DND-41 (cell line): ENCODE results near the gene PHF2.
"Not testable (repeated sequence)": the region's sequence is repeated elsewhere in the genome, so short reads cannot be mapped to it uniquely, and the experiment has no call there.

Source experiments
- ATAC-seq: fragments of 200-7000 bp; cut with Tn5 transposase; 3 replicates; pipeline ENCODE4 v1.9.1; 2021; ENCODE audit warnings: low read depth; ENCODE audit not compliant: insufficient read depth
- DNase-seq: peaks from one replicate; pipeline ENCODE4 v3.0.0-alpha.2; 2020
- H2AFZ ChIP-seq: 2 replicates; pipeline ENCODE4 v1.6.0; 2012; ENCODE audit warnings: low read depth, low read length
- H3K27ac ChIP-seq: 2 replicates; pipeline ENCODE4 v1.5.1; 2012; ENCODE audit warnings: low read length, inconsistent platforms
- H3K27me3 ChIP-seq: fragments of 200-600 bp; sonication (generic); 2 replicates; pipeline ENCODE4 v1.6.0; 2012; ENCODE audit warnings: low read length, mild to moderate bottlenecking, inconsistent platforms; ENCODE audit not compliant: insufficient read depth, poor library complexity
- H3K36me3 ChIP-seq: 2 replicates; pipeline ENCODE4 v1.5.1; 2012; ENCODE audit warnings: low read length, inconsistent platforms; ENCODE audit not compliant: insufficient read depth
- H3K4me1 ChIP-seq: 2 replicates; pipeline ENCODE4 v1.5.1; 2012; ENCODE audit warnings: mild to moderate bottlenecking, low read length; ENCODE audit not compliant: insufficient read depth
- H3K4me2 ChIP-seq: 2 replicates; pipeline ENCODE4 v1.6.0; 2012; ENCODE audit warnings: mild to moderate bottlenecking, moderate library complexity, low read length, inconsistent platforms; ENCODE audit not compliant: insufficient read depth
- H3K4me3 ChIP-seq, 2 experiments: fragments of 200-600 bp in 1 of 2; shearing (Covaris generic) in 1 of 2; 2 replicates each; pipeline ENCODE4 v1.5.1; 2012 to 2016; ENCODE audit warnings: inconsistent platforms in 2 of 2, low read length in 2 of 2, mild to moderate bottlenecking in 2 of 2, low read depth in 1 of 2, moderate library complexity in 1 of 2
- H3K79me2 ChIP-seq: 2 replicates; pipeline ENCODE4 v1.6.0; 2012; ENCODE audit warnings: low read length, inconsistent platforms; ENCODE audit not compliant: insufficient read depth
- H3K9ac ChIP-seq: 2 replicates; pipeline ENCODE4 v1.6.0; 2012; ENCODE audit warnings: low read depth, mild to moderate bottlenecking, inconsistent platforms, low read length, moderate library complexity
- H3K9me3 ChIP-seq: 2 replicates; pipeline ENCODE4 v1.5.1; 2012; ENCODE audit warnings: low read length, moderate library complexity, mild to moderate bottlenecking, inconsistent platforms; ENCODE audit not compliant: insufficient read depth, severe bottlenecking
- H4K20me1 ChIP-seq: 2 replicates; pipeline ENCODE4 v1.6.0; 2012; ENCODE audit warnings: low read length; ENCODE audit not compliant: insufficient read depth
- CTCF ChIP-seq: IDR thresholded peaks from 2 replicates; pipeline ENCODE4 v1.5.1; 2012; ENCODE audit warnings: borderline replicate concordance, low read length, moderate library complexity, mild to moderate bottlenecking; ENCODE audit not compliant: poor library complexity, severe bottlenecking; ENCODE audit errors: extremely low read depth
- EZH2 ChIP-seq: IDR thresholded peaks from 3 replicates; pipeline ENCODE4 v1.6.1; 2012; ENCODE audit warnings: borderline replicate concordance, low read depth, mild to moderate bottlenecking, moderate library complexity, low read length, inconsistent platforms; ENCODE audit not compliant: severe bottlenecking

Gene PHF2

GRCh38 chr9:93671020-93671338 lies 94.6 kb downstream of the PHF2 start:
- Histone ChIP-seq H3K9ac (no peak overlapping the region), H3K4me3 (no peak overlapping the region), H3K9me3 (no peaks in the 10 kb centered on the region), H3K27ac (no peak overlapping the region), H2AFZ (no peak overlapping the region), H3K4me2 (no peak overlapping the region), H3K27me3 (no peaks in the 10 kb centered on the region), H3K4me1 (no peaks in the 10 kb centered on the region), H3K79me2 (no peaks in the 10 kb centered on the region), H3K36me3 (peaks cover 39% of the 10 kb centered on the region), H4K20me1 (peaks cover 25% of the 10 kb centered on the region)
- TF ChIP-seq CTCF (no peak), EZH2 (no peak)
- ATAC-seq (no peak), DNase-seq (no peak)

GRCh38 chr9:93672330-93673020 lies 96.1 kb downstream of the PHF2 start:
- not testable (repeated sequence) for H3K4me3 ChIP-seq, H3K27ac ChIP-seq, H3K4me1 ChIP-seq, DNase-seq, H3K27me3 ChIP-seq, ATAC-seq, H3K9me3 ChIP-seq, H2AFZ ChIP-seq, H3K9ac ChIP-seq, H3K79me2 ChIP-seq, H3K4me2 ChIP-seq
- H3K36me3 ChIP-seq: peaks cover 46% of the 10 kb centered on the region
- peaks cover 25% of the 10 kb centered on the region for H4K20me1 ChIP-seq

- no peaks in the 10 kb centered on the region for H3K27me3 ChIP-seq
- H3K9ac ChIP-seq: no peak overlapping the region
- H3K36me3 ChIP-seq: peaks cover 53% of the 10 kb centered on the region
- no peak for TF ChIP-seq EZH2
- TF ChIP-seq CTCF: no peak
- H3K27ac ChIP-seq: no peak overlapping the region
- H3K4me2 ChIP-seq: no peak overlapping the region
- ATAC-seq (peak; percentile 35), DNase-seq (peak; percentile 14)
- H3K79me2 ChIP-seq: no peaks in the 10 kb centered on the region
- H2AFZ ChIP-seq: no peak overlapping the region
- H3K4me3 ChIP-seq: no peak overlapping the region
- H3K4me1 ChIP-seq: no peaks in the 10 kb centered on the region
- no peaks in the 10 kb centered on the region for H3K9me3 ChIP-seq
- peaks cover 25% of the 10 kb centered on the region for H4K20me1 ChIP-seq
These were observed 96.8 kb downstream of the PHF2 start for GRCh38 chr9:93673021-93673838.

GRCh38 chr9:93673839-93674334 lies 97.5 kb downstream of the PHF2 start:
- Histone ChIP-seq H3K79me2 (no peaks in the 10 kb centered on the region), H3K27ac (no peak overlapping the region), H3K4me3 (no peak overlapping the region), H3K9me3 (no peaks in the 10 kb centered on the region), H2AFZ (no peak overlapping the region), H3K27me3 (no peaks in the 10 kb centered on the region), H3K4me1 (no peaks in the 10 kb centered on the region), H4K20me1 (peaks cover 25% of the 10 kb centered on the region), H3K36me3 (peaks cover 55% of the 10 kb centered on the region), H3K4me2 (no peak overlapping the region), H3K9ac (no peak overlapping the region)
- peak; percentile 3 for DNase-seq
- TF ChIP-seq CTCF (no peak), EZH2 (no peak)
- no peak for ATAC-seq
